GM19452 (cell line): ENCODE measurements around the gene CROCC.
"Not testable (repeated sequence)": the region's sequence is repeated elsewhere in the genome, so short reads cannot be mapped to it uniquely, and the experiment has no call there.

ENCODE experiments used
- ATAC-seq: cut with Tn5 transposase; IDR thresholded peaks from one replicate; pipeline ENCODE4 v1.9.1; 2021; ENCODE audit not compliant: unreplicated experiment

Gene CROCC

DNA sequence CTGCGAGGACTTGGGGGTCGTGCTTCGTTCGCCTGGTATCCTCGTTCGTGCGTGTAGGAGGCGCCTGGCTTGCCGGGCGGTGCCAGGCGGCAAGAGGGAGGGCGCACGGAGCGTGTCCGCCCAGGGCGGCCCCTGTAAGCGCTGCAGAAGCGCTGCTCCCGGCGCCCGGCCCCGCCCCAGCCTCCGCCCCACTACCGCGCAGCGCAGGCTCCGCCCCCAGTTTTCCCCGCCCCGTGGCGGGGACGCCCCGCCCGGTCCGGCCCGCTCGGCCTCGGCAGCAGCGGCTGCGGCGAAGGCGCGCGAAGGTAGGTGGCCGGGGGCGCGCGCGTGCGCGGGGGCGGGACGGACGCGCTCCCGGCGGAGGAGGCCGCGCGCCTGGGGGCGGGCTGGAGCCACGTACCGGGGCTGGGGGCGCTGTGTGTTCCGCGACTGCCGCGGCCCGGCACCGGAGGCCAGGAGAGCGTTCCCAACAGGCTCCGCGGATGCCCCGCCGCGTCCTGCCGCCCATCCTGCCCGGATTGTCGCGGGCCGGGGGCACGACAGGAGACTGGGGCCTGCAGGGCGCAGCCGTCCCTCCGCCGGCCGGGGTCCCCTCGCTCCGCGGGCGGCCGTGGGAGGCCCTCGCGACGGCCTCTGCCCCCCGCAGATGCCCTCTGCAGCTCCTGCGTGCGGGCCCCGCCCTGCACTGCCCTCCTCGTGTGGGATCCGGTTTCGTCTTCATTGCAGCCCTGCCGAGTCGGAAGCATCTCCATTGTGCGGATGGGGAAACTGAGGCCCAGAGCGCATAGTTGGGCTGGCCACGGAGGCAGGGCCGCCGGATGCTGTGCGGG is 7.7 kb upstream of the CROCC start:
- peak; percentile 85 for ATAC-seq

DNA sequence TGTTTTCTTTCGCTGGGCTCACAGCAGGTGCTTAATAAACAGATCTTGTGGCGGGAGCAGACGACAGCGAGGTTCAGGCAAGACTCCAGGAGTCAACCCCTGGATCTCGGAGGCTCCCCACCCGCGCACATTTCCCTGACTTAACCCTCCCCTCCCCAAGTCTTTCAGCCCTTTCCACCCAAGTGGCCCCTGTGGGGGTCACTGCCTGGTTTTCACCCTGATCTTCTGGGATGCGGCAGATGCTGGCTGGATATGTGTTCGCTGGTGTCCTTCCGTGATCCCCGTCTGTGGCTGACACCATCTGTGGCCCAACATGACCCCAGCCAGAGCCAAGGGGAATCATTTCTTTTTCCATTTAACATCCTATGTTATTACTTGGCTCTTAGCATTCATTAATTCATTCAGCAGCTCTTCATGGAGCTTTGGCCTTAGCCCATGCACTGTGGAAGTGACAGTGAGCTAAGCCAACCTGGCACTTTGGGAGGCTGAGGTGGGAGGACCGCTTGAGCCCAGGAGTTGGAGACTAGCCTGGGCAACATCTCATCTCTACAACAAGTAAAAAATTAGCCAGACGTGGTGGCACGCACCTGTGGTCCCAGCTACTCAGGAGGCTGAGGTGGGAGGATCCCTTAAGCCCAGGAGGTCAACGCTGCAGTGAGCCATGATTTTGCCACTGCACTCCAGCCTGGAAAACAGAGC is 6.7 kb upstream of the CROCC start:
- ATAC-seq, result not testable (repeated sequence)

DNA sequence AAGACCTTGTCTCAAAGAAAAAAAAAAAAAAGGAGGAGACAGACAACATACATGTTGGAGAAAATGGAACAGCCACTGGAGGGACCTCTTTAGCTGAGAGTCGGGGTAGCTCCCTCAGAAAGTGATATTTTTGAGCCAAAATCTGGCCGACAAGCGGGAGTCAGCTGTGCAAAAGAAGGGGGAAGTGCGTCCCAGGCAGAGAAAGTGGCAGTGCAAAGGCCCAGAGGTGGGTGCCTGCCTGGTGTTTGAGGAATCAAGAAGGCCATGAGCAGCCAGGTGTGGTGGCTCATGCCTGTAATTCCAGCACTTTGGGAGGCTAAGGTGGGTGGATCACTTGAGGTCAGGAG is 6.1 kb upstream of the CROCC start:
- no peak for ATAC-seq

DNA sequence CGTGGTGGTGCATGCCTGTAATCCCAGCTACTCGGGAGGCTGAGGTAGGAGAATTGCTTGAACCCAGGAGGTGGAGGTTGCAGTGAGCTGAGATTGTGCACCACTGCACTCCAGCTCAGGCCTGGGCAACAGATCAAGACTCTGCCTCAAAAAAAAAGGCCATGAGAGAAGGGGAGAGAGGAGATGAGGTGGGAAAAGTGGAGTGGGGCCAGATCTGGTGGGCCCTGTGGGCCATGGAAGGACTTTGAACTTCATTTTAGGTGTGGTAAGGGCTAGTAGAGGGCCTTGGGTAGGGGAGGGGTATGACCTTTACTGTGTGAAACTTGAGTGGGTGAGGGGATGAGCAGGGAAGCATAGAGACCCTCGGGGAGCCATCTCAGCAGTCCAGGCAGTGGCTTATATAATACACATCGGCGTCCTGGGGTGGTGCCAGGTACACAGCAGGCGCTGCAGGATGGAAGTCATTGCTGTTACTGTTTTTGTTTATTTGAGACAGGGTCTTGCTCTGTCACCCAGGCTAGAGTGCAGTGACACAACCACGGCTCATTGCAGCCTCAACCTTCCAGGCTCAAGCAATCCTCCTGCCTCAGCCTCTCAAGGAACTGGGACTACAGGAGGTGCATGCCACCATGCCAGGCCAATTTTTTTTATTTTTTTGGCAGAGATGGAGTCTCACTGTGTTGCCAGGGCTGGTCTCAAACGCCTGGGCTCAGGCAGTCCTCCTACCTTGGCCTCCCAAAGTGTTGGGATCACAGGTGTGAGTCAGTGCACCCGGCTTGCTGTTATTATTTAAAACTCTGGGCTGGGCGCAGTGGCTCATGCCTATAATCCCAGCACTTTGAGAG is 5.5 kb upstream of the CROCC start:
- not testable (repeated sequence) for ATAC-seq

DNA sequence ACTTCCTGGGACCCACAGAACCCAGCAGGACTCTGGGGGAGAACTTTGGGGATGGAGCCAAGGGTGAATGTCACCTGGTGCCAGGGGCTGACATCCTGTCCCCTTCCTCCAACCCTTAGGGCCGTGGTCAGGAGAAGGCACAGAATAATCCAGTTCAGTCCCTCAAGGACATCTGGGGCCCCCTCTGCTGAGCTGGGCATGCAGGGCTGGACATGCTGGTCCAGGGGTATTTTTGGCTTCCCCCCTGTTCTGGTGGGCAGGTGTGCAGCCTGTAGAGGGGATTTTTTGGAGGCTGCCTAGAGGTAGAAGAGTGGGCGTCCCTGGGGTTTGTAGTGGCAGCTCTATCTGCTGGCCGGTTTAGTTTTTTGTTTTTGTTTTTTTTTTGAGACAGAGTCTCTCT is 3.4 kb upstream of the CROCC start:
- ATAC-seq, result no peak

DNA sequence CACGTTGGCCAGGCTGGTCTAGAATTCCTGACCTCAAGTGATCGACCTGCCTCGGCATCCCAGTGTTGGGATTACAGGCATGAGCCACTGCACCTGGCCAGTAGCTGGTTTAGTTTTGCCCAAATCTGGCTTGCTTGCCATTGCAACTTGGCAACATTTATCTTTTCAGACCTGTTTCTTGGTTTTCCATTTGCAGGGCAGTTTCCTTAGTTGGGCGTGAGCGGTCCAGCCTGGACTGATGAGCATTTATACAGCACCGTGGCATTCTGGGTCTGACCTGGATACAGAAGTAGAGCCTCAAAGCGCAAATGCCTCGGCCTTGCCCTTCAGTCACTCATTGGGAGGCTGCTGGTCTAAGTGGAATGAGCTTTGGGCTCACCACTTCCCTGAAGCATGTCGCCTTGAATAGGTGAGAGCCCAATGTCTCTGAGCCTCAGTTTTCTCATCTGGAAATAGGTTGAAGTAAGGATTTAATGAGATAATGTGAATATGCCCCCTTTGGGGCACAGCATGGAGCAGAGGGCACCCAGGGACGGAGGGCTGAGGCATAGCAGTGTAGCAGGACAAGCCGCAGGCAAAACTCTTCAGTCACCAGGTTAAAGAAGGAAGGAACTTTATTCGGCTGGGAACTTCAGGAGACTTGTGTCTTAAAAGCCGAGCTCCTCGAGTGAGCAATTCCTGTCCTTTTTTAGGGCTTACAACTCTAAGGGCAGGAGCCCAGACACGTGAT is 2.6 kb upstream of the CROCC start:
- not testable (repeated sequence) for ATAC-seq

DNA sequence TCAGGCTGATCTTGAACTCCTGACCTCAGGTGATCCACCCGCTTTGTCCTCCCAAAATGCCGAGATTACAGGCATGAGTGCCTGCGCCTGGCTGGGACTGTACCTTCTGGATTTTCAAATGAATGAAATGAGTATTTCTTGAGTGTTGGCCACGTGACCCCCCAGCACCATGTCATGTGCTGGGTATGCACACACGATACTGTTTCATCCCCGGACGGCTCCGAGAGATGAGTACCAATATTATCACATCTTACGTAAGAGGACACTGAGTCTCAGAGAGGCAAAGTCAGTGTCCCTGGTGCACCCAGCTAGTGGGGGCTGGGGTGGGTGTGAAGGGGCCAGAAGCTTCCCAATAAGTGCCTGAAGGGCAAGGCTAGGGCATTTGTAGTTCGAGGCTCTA is 780 bp upstream of the CROCC start:
- ATAC-seq, result no peak

DNA sequence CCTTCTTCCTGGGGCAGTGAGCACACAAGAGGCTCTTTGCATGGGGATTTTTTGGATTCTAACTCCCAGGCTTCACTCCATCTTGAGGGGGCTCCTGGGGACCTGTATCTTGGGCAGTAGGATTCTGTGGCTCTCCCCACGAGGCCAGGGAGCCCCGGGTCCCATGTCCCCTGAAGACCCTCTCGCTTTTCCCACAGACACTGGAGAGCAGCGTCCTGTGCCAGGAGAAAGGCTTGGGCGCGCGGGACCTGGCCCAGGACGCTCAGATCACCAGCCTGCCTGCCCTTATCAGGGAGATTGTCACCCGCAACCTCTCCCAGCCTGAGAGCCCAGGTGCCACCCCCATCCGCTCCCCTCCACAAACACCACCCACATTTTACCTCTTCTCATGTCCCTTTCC is 735 bp downstream of the CROCC start:
- ATAC-seq, result no peak

DNA sequence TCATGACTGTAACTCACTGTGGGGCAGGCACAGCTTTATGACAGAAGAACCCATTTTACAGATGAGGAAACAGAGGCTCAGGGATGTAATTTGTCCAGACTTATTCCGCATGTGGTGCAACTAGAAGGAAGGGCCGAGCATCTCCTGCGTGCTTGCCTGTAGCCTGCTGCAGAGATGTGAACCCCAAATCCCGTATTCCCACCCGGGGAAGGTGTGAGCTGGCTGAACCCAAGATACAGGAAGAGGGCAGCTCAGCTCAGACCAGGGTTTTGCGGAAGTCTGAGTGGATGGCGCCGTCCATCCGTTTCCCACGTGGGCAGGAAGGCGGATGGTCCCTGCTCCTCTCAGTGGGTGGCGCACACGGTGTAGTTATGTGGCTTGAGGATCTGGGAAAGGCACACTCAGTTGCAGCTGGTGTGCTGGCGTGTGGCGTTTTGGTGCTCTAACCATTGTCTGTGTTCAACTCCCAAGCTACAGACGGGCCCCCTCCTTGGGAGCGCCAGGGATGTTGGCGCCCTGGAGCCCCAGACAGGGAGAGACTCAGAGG is 1.2 kb downstream of the CROCC start:
- ATAC-seq, result no peak

DNA sequence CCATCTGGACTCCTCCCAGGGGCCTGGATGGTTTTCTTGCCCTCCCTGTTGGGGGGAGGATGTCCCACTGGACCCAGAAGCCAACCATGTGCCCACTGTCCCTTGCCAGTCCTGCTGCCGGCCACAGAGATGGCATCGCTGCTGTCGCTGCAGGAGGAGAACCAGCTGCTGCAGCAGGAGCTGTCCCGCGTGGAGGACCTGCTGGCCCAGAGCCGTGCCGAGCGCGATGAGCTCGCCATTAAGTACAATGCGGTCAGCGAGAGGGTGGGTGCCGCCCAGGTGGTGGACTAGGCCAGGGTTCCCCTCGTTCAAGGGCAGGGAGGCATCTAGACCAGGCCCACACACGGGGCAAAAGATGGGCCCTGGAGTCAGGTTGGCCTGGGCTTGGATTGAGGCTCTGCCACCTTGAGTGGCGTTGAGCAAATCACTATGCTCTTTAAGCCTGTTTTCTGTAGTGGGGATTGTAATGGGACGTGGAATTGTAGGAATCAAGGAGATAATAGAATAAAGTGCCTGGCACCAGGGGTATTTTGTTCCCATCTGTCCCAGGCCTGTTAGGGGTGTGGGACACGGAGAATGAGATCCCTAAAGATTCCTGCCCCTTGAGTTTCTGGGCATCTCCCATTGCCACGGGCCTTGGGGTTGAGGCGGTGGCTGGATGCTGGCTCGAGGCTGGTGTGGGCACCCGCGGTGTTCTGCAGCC is 2.6 kb downstream of the CROCC start:
- no peak for ATAC-seq

DNA sequence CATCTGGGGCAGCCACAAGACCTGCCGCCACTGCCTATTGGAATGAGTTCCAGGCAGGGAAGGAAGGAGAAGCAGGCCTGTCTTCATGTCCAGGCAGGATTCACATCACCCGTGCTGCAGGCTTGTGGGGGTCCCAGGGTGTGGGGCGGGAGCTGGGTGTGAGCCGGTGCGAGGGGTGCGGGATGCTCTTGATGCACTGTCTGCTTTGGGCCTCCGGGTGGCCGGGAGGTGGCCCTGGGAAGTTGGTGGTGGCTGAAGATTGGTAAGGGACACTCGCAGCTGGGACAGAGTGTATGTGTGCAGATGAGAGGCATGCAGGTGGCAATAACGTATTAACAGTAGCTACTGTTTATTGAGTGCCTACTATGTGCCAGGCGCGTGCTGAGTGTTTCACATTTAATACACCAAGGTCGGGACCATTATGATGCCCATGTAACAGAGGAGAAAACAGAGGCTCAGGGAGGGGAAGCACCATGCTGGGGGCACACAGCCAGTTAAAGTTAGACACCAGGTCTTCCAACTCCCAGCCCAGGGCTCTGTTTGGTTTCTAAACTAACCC is 3.3 kb downstream of the CROCC start:
- no peak for ATAC-seq

DNA sequence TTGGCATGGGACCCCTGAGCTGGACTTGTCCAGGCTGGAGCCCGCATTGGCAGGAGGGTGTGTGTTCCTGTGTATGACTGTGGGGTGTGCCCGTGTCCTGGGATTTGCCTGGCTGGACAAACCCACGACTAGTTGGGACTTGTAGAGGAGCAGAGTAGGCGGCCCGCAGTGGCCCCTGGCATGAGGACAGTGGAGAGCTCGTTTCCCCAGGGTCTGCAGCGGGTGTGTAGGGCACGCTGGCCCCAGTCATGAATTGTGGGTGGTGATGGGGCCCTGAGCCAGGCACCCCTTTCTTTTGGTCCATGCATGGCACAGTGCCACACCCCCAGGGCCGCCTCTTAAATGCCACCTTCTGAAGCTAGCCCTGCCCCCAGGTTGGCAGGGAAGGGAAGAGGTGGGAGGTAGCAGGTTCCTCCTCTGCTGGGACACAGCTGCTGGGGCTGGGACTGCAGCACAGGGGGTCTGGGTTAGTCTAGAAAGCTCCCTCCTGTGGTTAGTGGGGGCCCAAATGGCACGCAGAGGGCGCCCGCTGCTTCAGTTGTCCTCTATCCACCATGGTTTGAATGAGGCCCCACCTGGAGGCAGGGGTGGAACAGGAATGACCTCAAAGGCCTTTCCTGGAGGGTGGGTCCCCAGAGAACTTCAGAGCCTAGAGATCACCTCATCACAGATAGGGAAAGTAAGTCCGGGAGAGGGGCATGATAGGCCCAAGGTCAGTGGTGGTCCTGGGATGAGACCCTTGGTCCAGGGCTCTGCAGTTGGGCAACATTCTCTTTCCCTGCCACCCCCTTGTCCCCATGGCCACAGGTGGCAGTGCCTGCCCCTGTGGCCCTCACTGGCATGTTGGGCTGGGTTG is 4.1 kb downstream of the CROCC start:
- no peak for ATAC-seq

DNA sequence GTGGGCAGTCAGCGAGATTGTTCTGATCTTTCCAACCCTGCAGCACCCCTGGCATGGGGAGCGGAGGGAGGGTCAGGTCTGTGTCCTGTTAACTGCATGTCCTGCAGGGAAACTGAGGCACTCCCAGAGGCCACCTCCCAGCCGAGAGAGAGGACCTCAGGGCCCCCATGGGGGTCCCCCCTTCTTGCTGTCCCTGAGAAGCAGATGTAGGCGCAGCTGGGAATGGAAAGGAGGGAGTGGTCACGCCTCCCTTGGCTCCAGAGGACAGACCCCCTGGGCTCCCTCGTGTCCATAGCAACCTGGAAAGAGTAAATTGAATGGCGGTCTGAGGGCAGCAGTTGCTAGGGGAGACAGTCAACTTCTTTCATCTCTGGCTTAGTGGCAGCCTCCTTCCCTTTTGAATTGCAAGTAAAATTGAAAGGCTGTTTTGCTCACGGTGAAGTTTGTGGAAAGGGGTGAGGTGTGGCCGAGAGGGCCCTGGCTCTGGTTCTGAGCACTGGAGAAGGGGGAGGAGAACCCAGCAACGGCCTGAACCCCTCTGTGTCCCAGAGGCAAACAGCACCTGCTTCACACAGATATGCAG is 4.9 kb downstream of the CROCC start:
- no peak for ATAC-seq

DNA sequence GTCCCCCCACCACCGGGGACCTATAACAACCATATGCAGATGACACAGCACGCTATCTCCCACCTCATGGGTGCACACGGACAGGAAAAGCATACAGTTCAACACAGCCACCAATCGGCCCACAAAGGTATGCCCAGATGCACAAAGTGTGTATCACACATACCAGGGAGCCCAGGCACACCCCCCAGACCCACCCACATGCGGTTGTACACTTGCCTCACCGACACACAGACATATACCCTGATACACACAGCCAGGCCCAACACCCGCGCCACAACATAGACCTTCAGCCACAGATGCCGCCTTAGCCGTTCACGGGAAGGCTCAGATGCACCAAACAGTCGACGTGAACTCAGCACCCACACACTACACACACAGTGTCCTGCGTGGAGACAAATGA is 5.5 kb downstream of the CROCC start:
- ATAC-seq, result no peak

DNA sequence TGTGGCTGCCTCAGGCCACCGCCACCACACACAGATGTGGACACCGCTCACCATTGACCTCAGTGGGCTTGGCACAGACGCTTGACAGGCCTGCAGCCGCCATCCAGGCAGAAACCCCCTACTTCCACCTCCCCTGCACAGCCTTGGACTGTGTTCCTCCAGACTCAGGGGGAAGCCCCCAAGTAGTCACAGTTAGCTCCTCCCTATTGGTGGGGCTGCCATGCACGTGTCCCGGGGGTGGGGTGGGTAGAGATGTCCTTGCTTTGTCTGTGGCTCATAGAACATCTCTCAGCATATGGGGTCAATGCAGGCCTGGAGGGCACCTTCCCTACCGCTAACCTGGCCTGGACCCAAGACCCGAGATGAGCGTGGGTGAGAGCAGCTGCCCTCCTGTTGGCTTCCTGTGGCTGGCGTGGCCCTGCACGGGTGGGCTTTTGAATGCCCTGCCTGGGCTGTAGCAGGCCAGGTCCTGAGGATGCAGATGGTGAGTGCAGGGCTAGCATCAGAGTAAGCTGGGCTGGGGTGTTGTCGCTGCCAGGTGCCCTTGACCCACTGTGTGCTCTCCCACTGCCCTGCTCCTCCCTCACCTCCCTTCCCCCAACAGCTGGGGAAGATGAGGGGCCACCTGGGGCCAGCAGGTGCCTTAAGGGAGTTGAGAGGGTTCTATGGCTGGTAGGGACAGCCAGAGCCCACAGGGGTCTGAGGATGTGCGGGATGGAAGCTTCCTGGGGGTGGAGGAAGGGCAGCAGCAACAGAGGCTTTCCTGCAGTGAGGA is 6.2 kb downstream of the CROCC start:
- no peak for ATAC-seq

DNA sequence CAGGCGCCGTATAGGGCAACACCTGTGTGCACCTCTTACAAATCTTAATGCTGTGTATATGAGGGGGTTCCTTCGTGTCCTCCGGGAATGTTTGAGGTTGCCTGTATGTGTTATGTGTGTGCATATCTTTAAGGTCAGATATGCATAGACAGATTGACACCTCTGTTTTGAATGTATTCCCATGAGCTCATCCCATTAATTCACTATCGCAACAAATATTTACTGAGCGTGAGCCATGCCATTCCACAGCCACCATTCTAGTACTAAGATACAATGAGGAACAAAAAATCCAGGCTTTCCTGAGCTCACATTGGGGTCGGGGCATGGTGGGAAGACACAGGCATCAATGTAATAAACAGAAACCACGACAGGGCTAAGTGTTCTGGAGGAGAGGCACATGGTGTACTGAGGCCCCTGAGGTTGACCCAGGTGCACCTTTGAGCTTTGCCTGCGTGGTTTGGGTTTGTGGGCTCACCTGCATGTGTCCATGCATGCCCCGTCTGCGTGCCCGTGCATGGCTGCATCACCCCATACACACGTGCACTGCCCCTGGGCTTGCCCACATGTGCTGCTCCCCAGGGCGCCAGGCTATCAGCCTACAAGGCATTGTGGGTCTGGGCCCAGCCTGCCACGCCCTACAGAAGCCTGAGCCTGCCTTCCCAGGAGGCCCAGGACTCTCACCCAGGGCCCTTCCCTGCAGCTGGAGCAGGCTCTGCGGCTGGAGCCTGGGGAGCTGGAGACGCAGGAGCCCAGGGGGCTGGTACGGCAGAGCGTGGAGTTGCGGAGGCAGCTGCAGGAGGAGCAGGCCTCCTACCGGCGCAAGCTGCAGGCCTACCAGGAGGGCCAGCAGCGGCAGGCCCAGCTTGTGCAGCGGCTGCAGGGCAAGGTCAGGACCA is 7.7 kb downstream of the CROCC start:
- ATAC-seq, result not testable (repeated sequence)
